Stomach (tissue), 9 donors: ENCODE results near the gene MYO16. TPM values are rescaled to one million over a fixed set of nuclear protein-coding genes. Genes with fewer than 3 reads are reported as not detected.

Experiments used
- DNase-seq, 2 donors: peaks; one replicate each; pipeline versions ENCODE4 v3.0.0 to v3.0.0-alpha.2; 2013 to 2019
- H3K27ac ChIP-seq, 5 donors: fragments of 200-600 bp in 4 of 5; sonication (generic) in 4 of 5; one replicate each; pipeline ENCODE4 v1.5.1; 2013 to 2019; ENCODE audit warnings: mild to moderate bottlenecking in 1 of 5, moderate library complexity in 1 of 5
- H3K27me3 ChIP-seq, 3 donors: fragments of 200-600 bp; sonication (generic); one replicate each; pipeline ENCODE4 v1.5.1; 2017 to 2019; ENCODE audit warnings: mixed run types in 1 of 3
- H3K36me3 ChIP-seq, 4 donors: fragments of 200-600 bp; sonication (generic); 1 replicate in 3 of 4; 2 replicates in 1 of 4; pipeline ENCODE4 v1.5.1; 2016 to 2019
- H3K4me1 ChIP-seq, 4 donors: fragments of 200-600 bp; sonication (generic); one replicate each; pipeline ENCODE4 v1.5.1; 2016 to 2019
- H3K4me3 ChIP-seq, 4 donors: fragments of 200-600 bp; sonication (generic) in 3 of 4; one replicate each; pipeline ENCODE4 v1.5.1; 2016 to 2019; ENCODE audit warnings: mild to moderate bottlenecking in 1 of 4
- H3K9me3 ChIP-seq, 4 donors: fragments of 200-600 bp; sonication (generic); one replicate each; pipeline ENCODE4 v1.5.1; 2016 to 2019
- EP300 ChIP-seq: sonication (generic); formaldehyde crosslinking; IDR thresholded peaks from one replicate; pipeline ENCODE4 v1.6.1; 2017; ENCODE audit warnings: antibody characterized with exemption
- POLR2A ChIP-seq, 4 donors: fragments of 450-650 bp; IDR thresholded peaks; one replicate each; pipeline ENCODE4 v1.6.1; 2016; ENCODE audit warnings: antibody characterized with exemption in 4 of 4, control low read depth in 2 of 4, mild to moderate bottlenecking in 1 of 4, moderate library complexity in 1 of 4
- POLR2AphosphoS5 ChIP-seq, 3 donors: sonication (generic); formaldehyde crosslinking; IDR thresholded peaks; one replicate each; pipeline ENCODE4 v1.6.1; 2016; ENCODE audit warnings: antibody characterized with exemption in 3 of 3
- WGBS, 5 donors: extraction: QIAGEN DNeasy Blood & Tissue Kit in 3 of 5; methylation state at CpG; one replicate each; pipeline versions ENCODE4 v1.1.5 to v1.1.7; 2013 to 2018; 5-methylcytosine and 5-hydroxymethylcytosine counted together
- intact Hi-C: fragments of 100-400 bp; cut with DNase I; formaldehyde crosslinking; loops from one replicate; pipeline ENCODE4 v1.15.1; 2023; ENCODE audit warnings: low total_unique reads
- polyA plus RNA-seq, 3 donors: library from polyadenylated mRNA; stranded (reverse); fragments of 200-250 nt; gene quantifications; one replicate each; pipeline ENCODE4 v1.2.3, GENCODE V29; 2013
- total RNA-seq, 5 donors: library from RNA; depleted of rRNA; stranded (reverse); fragments of >200 nt; gene quantifications; one replicate each; pipeline versions ENCODE4 v1.1.0 to v1.2.3, GENCODE V29; 2014 to 2016
- TF ChIP-seq, protein P1 (sequence below), 7 experiments: fragments of 450-650 bp in 4 of 7; fragments of 200-600 bp in 3 of 7; sonication (generic) in 3 of 7; IDR thresholded peaks; one replicate each; pipeline ENCODE4 v1.5.1; 2016 to 2019; ENCODE audit warnings: antibody characterized with exemption in 7 of 7, control low read depth in 2 of 7, mild to moderate bottlenecking in 1 of 7
- donor health status: healthy with polysubstance abuse.
- donor health status: Bipolar disorder and iron deficiency.
- donor health status: healthy.

MYO16 gene
- total and polyA plus RNA-seq, 8 donors: under 0.01 to 1.8 (median 0.15) TPM; not detected in 3

- no peak overlapping the region for H3K4me3 ChIP-seq
- H3K4me1 ChIP-seq: no peaks in the 10 kb centered on the region
- TF ChIP-seq EP300 (no peak), POLR2A (IDR thresholded peaks at IDR 0.05) (no peak), POLR2AphosphoS5 (IDR thresholded peaks at IDR 0.05) (no peak)
- TF ChIP-seq, protein P1, sequence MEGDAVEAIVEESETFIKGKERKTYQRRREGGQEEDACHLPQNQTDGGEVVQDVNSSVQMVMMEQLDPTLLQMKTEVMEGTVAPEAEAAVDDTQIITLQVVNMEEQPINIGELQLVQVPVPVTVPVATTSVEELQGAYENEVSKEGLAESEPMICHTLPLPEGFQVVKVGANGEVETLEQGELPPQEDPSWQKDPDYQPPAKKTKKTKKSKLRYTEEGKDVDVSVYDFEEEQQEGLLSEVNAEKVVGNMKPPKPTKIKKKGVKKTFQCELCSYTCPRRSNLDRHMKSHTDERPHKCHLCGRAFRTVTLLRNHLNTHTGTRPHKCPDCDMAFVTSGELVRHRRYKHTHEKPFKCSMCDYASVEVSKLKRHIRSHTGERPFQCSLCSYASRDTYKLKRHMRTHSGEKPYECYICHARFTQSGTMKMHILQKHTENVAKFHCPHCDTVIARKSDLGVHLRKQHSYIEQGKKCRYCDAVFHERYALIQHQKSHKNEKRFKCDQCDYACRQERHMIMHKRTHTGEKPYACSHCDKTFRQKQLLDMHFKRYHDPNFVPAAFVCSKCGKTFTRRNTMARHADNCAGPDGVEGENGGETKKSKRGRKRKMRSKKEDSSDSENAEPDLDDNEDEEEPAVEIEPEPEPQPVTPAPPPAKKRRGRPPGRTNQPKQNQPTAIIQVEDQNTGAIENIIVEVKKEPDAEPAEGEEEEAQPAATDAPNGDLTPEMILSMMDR (IDR thresholded peaks at IDR 0.05): no peak
- H3K27ac ChIP-seq: no peak overlapping the region
- 70 to 79% (median 78%) methylated on average over 5 of the region's 5 CpGs for WGBS, 5 donors
- H3K27me3 ChIP-seq: no peaks in the 10 kb centered on the region
- H3K9me3 ChIP-seq: peaks cover 0 to 8% (median 0%) of the 10 kb centered on the region in 4 donors
- intact Hi-C loops: no loop called here
- no peaks in the 10 kb centered on the region for H3K36me3 ChIP-seq
- no peak for DNase-seq
Observed at GRCh38 chr13:108741930-108742329, 112.5 kb downstream of the MYO16 start.

DNA sequence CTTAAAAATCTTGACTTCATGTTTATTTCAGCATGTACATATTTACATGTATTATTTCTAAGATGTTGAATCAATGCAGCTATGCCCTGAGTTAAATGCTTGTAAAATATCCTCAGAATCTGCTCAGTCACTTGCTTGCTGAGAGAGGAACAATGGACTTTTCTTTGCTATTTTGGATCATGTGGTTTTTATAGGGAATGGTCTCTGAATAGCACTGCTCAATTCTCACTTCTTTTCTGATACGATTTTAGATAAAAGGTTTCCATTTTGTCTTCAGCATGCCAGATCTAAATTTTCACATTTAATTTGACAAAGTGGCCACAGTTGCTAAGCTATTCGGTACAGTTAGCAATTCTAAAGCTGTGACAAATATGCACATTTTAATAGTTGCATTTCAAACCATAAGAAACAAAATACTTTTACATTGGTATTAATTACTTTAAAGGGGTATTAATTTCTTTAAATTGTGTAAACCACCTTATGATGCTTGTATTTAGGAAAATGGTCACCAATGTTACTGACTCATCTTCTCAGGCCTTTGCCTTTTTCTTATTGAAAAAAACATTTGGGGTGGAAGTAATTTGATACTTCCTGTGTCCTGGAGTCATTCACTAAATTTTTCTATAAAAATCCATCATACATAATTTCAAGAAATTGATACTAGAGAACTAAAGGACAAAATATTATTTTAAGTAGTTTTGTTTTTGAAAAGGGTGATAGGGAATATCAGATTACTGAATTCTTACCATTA, 113.5 kb downstream of the MYO16 start:
- Histone ChIP-seq H3K36me3 (no peaks in the 10 kb centered on the region), H3K9me3 (peaks cover 0 to 8% (median 0%) of the 10 kb centered on the region in 4 donors), H3K27me3 (no peaks in the 10 kb centered on the region), H3K27ac (no peak overlapping the region), H3K4me1 (no peaks in the 10 kb centered on the region), H3K4me3 (no peak overlapping the region)
- intact Hi-C loops: no loop called here
- no peak for TF ChIP-seq EP300
- TF ChIP-seq POLR2AphosphoS5 (IDR thresholded peaks at IDR 0.05): no peak
- TF ChIP-seq POLR2A (IDR thresholded peaks at IDR 0.05): no peak
- TF ChIP-seq, protein P1 (IDR thresholded peaks at IDR 0.05): no peak
- 77 to 90% (median 87%) methylated on average over 2 of the region's 2 CpGs for WGBS, 5 donors
- no peak for DNase-seq

DNA sequence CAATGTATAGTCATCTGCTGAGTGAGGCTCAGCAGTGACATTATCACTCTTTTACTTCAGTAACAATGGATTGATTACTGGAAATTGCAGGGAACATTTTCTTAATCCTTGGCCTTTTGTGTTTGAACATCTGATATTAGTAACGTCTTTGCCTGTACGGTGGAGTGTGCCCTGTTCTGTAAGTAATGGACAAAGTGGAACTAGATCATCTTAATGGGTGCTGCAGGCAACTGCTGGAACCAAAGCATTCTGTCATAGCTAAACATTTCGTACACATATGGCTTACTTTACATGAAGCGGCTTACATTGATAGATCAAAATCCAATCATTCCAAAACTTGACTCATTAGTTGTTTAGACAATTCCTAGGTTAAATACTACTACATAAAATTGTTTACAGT, 114.1 kb downstream of the MYO16 start:
- WGBS, 5 donors: 72 to 91% (median 79%) methylated on average over 4 of the region's 4 CpGs
- no peaks in the 10 kb centered on the region for H3K4me1 ChIP-seq
- H3K27me3 ChIP-seq: no peaks in the 10 kb centered on the region
- H3K9me3 ChIP-seq: peaks cover 0 to 8% (median 0%) of the 10 kb centered on the region in 4 donors
- H3K36me3 ChIP-seq: no peaks in the 10 kb centered on the region
- H3K4me3 ChIP-seq: no peak overlapping the region
- intact Hi-C loops: no loop called here
- no peak for DNase-seq
- no peak overlapping the region for H3K27ac ChIP-seq
- no peak for TF ChIP-seq POLR2AphosphoS5 (IDR thresholded peaks at IDR 0.05)
- TF ChIP-seq, protein P1 (IDR thresholded peaks at IDR 0.05): no peak
- no peak for TF ChIP-seq EP300
- TF ChIP-seq POLR2A (IDR thresholded peaks at IDR 0.05): no peak

GRCh38 chr13:108747843-108748242, 118.4 kb downstream of the MYO16 start:
- 60 to 77% (median 68%) methylated on average over 1 of the region's 1 CpG for whole genome bisulfite sequencing, 5 donors
- intact Hi-C loops: no loop called here
- no peaks in the 10 kb centered on the region for H3K4me1 ChIP-seq

More at GRCh38 chr13:108747843-108748242, 118.4 kb downstream of the MYO16 start:
- Histone ChIP-seq H3K36me3 (no peaks in the 10 kb centered on the region), H3K9me3 (no peaks in the 10 kb centered on the region), H3K27ac (no peak overlapping the region), H3K27me3 (no peaks in the 10 kb centered on the region), H3K4me3 (no peak overlapping the region)
- TF ChIP-seq POLR2AphosphoS5 (IDR thresholded peaks at IDR 0.05) (no peak), POLR2A (IDR thresholded peaks at IDR 0.05) (no peak), EP300 (no peak)
- TF ChIP-seq, protein P1 (IDR thresholded peaks at IDR 0.05): no peak
- no peak for DNase-seq
